WERI-Rb-1 (cell line): ENCODE measurements around the gene RASAL1.

Experiments
- DNase-seq: peaks from one replicate; pipeline ENCODE4 v3.0.0-alpha.2; 2020
- H3K27ac ChIP-seq: fragments of 250-450 bp; sonication (Bioruptor Pico); 2 replicates; pipeline ENCODE4 v1.5.1; 2020; ENCODE audit warnings: mild to moderate bottlenecking, moderate library complexity
- H3K27me3 ChIP-seq: fragments of 250-450 bp; sonication (Bioruptor Pico); 2 replicates; pipeline ENCODE4 v1.5.1; 2021; ENCODE audit warnings: mild to moderate bottlenecking, low read depth, moderate library complexity; ENCODE audit not compliant: insufficient read depth, severe bottlenecking
- H3K36me3 ChIP-seq: fragments of 250-450 bp; sonication (Bioruptor Pico); 2 replicates; pipeline ENCODE4 v1.5.1; 2020; ENCODE audit warnings: mild to moderate bottlenecking, moderate library complexity
- H3K4me3 ChIP-seq: 2 replicates; pipeline ENCODE4 v1.5.1; 2011; ENCODE audit warnings: low read depth, mild to moderate bottlenecking, control low read depth, low read length
- H3K9me3 ChIP-seq: fragments of 250-450 bp; sonication (Bioruptor Pico); 2 replicates; pipeline ENCODE4 v1.5.1; 2021; ENCODE audit warnings: mild to moderate bottlenecking, moderate library complexity; ENCODE audit not compliant: severe bottlenecking
- CTCF ChIP-seq: IDR thresholded peaks from 2 replicates; pipeline ENCODE4 v1.5.1; 2011; ENCODE audit warnings: low read depth, mild to moderate bottlenecking, control low read depth, inconsistent platforms, low read length

The RASAL1 gene

GRCh38 chr12:113087193-113087592 is 48.4 kb downstream of the RASAL1 start:
- no peak for TF ChIP-seq CTCF
- Histone ChIP-seq H3K27ac (no peak overlapping the region), H3K27me3 (no peaks in the 10 kb centered on the region), H3K36me3 (peaks cover 3% of the 10 kb centered on the region; the same call in 1 of the 2 replicates), H3K4me3 (no peak overlapping the region), H3K9me3 (no peaks in the 10 kb centered on the region)
- DNase-seq = no peak

- no peak for TF ChIP-seq CTCF
- no peaks in the 10 kb centered on the region for H3K27me3 ChIP-seq
- no peak for DNase-seq
- H3K9me3 ChIP-seq = no peaks in the 10 kb centered on the region
- no peak overlapping the region for H3K4me3 ChIP-seq
- no peak overlapping the region for H3K27ac ChIP-seq
- peaks cover 3% of the 10 kb centered on the region; the same call in 1 of the 2 replicates for H3K36me3 ChIP-seq
These were observed 49.1 kb downstream of the RASAL1 start for GRCh38 chr12:113086249-113087164.

- Histone ChIP-seq H3K9me3 (no peaks in the 10 kb centered on the region), H3K27me3 (no peaks in the 10 kb centered on the region), H3K27ac (no peak overlapping the region), H3K36me3 (peaks cover 3% of the 10 kb centered on the region), H3K4me3 (no peak overlapping the region)
- no peak for TF ChIP-seq CTCF
- DNase-seq = no peak
These were observed 51.6 kb downstream of the RASAL1 start for GRCh38 chr12:113083863-113084435.

GRCh38 chr12:113082486-113083148 is 52.9 kb downstream of the RASAL1 start:
- H3K27me3 ChIP-seq = no peaks in the 10 kb centered on the region
- H3K36me3 ChIP-seq = peaks cover 9% of the 10 kb centered on the region
- no peak overlapping the region for H3K4me3 ChIP-seq
- no peak for DNase-seq
- H3K9me3 ChIP-seq = no peaks in the 10 kb centered on the region
- no peak overlapping the region for H3K27ac ChIP-seq
- TF ChIP-seq CTCF = no peak

GRCh38 chr12:113081873-113082272 is 53.7 kb downstream of the RASAL1 start:
- no peak for TF ChIP-seq CTCF
- DNase-seq = no peak
- Histone ChIP-seq H3K36me3 (peaks cover 9% of the 10 kb centered on the region), H3K27ac (no peak overlapping the region), H3K9me3 (no peaks in the 10 kb centered on the region), H3K27me3 (no peaks in the 10 kb centered on the region), H3K4me3 (no peak overlapping the region)
